Tibial nerve (tissue), 4 donors: Measurements from ENCODE around the gene SLC35F1. TPM values are rescaled to one million over a fixed set of nuclear protein-coding genes. Genes with fewer than 3 reads are reported as not detected.

Experiments used
- DNase-seq, 2 donors: peaks; one replicate each; pipeline ENCODE4 v3.0.0-alpha.2; 2019; ENCODE audit warnings: low spot score in 2 of 2
- H3K27ac ChIP-seq, 4 donors: fragments of 200-600 bp; sonication (generic) in 3 of 4; one replicate each; pipeline ENCODE4 v1.5.1; 2017 to 2019; ENCODE audit warnings: mild to moderate bottlenecking in 1 of 4
- H3K27me3 ChIP-seq, 2 donors: fragments of 200-600 bp; sonication (generic) in 1 of 2; one replicate each; pipeline versions ENCODE4 v1.5.1 to v1.6.0; 2017 to 2019
- H3K36me3 ChIP-seq, 3 donors: fragments of 200-600 bp; sonication (generic); one replicate each; pipeline ENCODE4 v1.5.1; 2018 to 2019
- H3K4me1 ChIP-seq, 4 donors: fragments of 200-600 bp; sonication (generic) in 3 of 4; one replicate each; pipeline ENCODE4 v1.5.1; 2017 to 2019
- H3K4me3 ChIP-seq, 4 donors: fragments of 200-600 bp; sonication (generic) in 3 of 4; one replicate each; pipeline ENCODE4 v1.5.1; 2017 to 2019; ENCODE audit warnings: mild to moderate bottlenecking in 1 of 4, moderate library complexity in 1 of 4
- H3K9me3 ChIP-seq, 4 donors: fragments of 200-600 bp; sonication (generic) in 3 of 4; one replicate each; pipeline ENCODE4 v1.5.1; 2017 to 2019
- CTCF ChIP-seq, 5 experiments: fragments of 200-600 bp in 3 of 5; fragments of 450-650 bp in 2 of 5; sonication (generic) in 3 of 5; IDR thresholded peaks; one replicate each; pipeline ENCODE4 v1.5.1; 2016 to 2019; ENCODE audit warnings: antibody characterized with exemption in 5 of 5, mild to moderate bottlenecking in 3 of 5, moderate library complexity in 2 of 5
- EP300 ChIP-seq, 2 donors: sonication (generic); formaldehyde crosslinking; IDR thresholded peaks; one replicate each; pipeline ENCODE4 v1.6.1; 2017; ENCODE audit warnings: antibody characterized with exemption in 2 of 2, mild to moderate bottlenecking in 1 of 2
- POLR2A ChIP-seq, 2 donors: fragments of 450-650 bp; IDR thresholded peaks; one replicate each; pipeline ENCODE4 v1.6.1; 2017; ENCODE audit warnings: antibody characterized with exemption in 2 of 2, mild to moderate bottlenecking in 2 of 2, moderate library complexity in 2 of 2
- WGBS, 2 donors: methylation state at CpG; one replicate each; pipeline ENCODE4 v1.1.5; 2018; 5-methylcytosine and 5-hydroxymethylcytosine counted together
- total RNA-seq, 4 donors: library from RNA; depleted of rRNA; stranded (reverse); fragments of >200 nt; gene quantifications; one replicate each; pipeline ENCODE4 v1.1.0, GENCODE V29; 2016

Gene SLC35F1
- total RNA-seq, 4 donors from 2014 or later: 12.7 to 40.4 (median 16.5) TPM

GRCh38 chr6:118325220-118325860 lies 418.3 kb downstream of the SLC35F1 start:
- no peaks in the 10 kb centered on the region for H3K36me3 ChIP-seq
- H3K4me1 ChIP-seq: peaks cover 0 to 11% (median 5%) of the 10 kb centered on the region in 4 donors
- no peak overlapping the region for H3K4me3 ChIP-seq
- no peak overlapping the region for H3K27ac ChIP-seq
- no peaks in the 10 kb centered on the region for H3K9me3 ChIP-seq
- DNase-seq: no peak
- TF ChIP-seq POLR2A (IDR thresholded peaks at IDR 0.05) (no peak), CTCF (IDR thresholded peaks at IDR 0.05) (no peak), EP300 (IDR thresholded peaks at IDR 0.05) (no peak)
- 78 to 80% methylated on average over 10 of the region's 10 CpGs for WGBS, 2 donors
- H3K27me3 ChIP-seq: no peaks in the 10 kb centered on the region

GRCh38 chr6:118326712-118327111 lies 419.6 kb downstream of the SLC35F1 start:
- H3K27me3 ChIP-seq: no peaks in the 10 kb centered on the region
- no peak overlapping the region for H3K27ac ChIP-seq
- H3K4me1 ChIP-seq: no peaks in the 10 kb centered on the region
- H3K4me3 ChIP-seq: no peak overlapping the region
- DNase-seq: no peak
- no peak for TF ChIP-seq CTCF (IDR thresholded peaks at IDR 0.05)
- TF ChIP-seq EP300 (IDR thresholded peaks at IDR 0.05): no peak
- TF ChIP-seq POLR2A (IDR thresholded peaks at IDR 0.05): no peak
- no peaks in the 10 kb centered on the region for H3K36me3 ChIP-seq
- H3K9me3 ChIP-seq: no peaks in the 10 kb centered on the region

- Histone ChIP-seq H3K27ac (no peak overlapping the region), H3K27me3 (no peaks in the 10 kb centered on the region), H3K4me3 (no peak overlapping the region), H3K4me1 (no peaks in the 10 kb centered on the region), H3K36me3 (no peaks in the 10 kb centered on the region), H3K9me3 (no peaks in the 10 kb centered on the region)
- TF ChIP-seq EP300 (IDR thresholded peaks at IDR 0.05): no peak
- no peak for TF ChIP-seq CTCF (IDR thresholded peaks at IDR 0.05)
- TF ChIP-seq POLR2A (IDR thresholded peaks at IDR 0.05): no peak
- DNase-seq: no peak
These were observed 420.2 kb downstream of the SLC35F1 start for GRCh38 chr6:118327237-118327636.

- no peak for DNase-seq
- Histone ChIP-seq H3K27me3 (no peaks in the 10 kb centered on the region), H3K9me3 (peaks cover 0 to 12% (median 0%) of the 10 kb centered on the region in 4 donors), H3K4me1 (no peaks in the 10 kb centered on the region), H3K36me3 (no peaks in the 10 kb centered on the region), H3K27ac (no peak overlapping the region), H3K4me3 (no peak overlapping the region)
- WGBS, 2 donors: 82 to 88% methylated on average over 1 of the region's 1 CpG
- no peak for TF ChIP-seq CTCF (IDR thresholded peaks at IDR 0.05)
- no peak for TF ChIP-seq POLR2A (IDR thresholded peaks at IDR 0.05)
- no peak for TF ChIP-seq EP300 (IDR thresholded peaks at IDR 0.05)
These were observed 426.7 kb downstream of the SLC35F1 start for GRCh38 chr6:118333772-118334171.

- Histone ChIP-seq H3K4me1 (no peaks in the 10 kb centered on the region), H3K4me3 (no peak overlapping the region), H3K36me3 (no peaks in the 10 kb centered on the region), H3K9me3 (peaks cover 0 to 12% (median 0%) of the 10 kb centered on the region in 4 donors), H3K27me3 (no peaks in the 10 kb centered on the region), H3K27ac (no peak overlapping the region)
- WGBS, 2 donors: 93 to 95% methylated on average over 1 of the region's 1 CpG
- TF ChIP-seq CTCF (IDR thresholded peaks at IDR 0.05) (no peak), EP300 (IDR thresholded peaks at IDR 0.05) (no peak), POLR2A (IDR thresholded peaks at IDR 0.05) (no peak)
- DNase-seq: no peak
These were observed 427.6 kb downstream of the SLC35F1 start for GRCh38 chr6:118334634-118335033.
